Activated CD4-positive, alpha-beta memory T cell treated with anti-CD3 and anti-CD28 coated beads, Interleukin-2, amount 10 ng/mL, durations not matched to agents 7 days and 5 days (primary cell): ENCODE measurements around the gene INS. TPM values are rescaled to one million over a fixed set of nuclear protein-coding genes. Genes with fewer than 3 reads are reported as not detected.
"Not testable (repeated sequence)": the region's sequence is repeated elsewhere in the genome, so short reads cannot be mapped to it uniquely, and the experiment has no call there.

Source experiments
- CTCF ChIA-PET: fragments of 350-600 bp; sonication (Branson Sonifier 250); formaldehyde crosslinking; loops from one replicate; lab custom pipeline; 2021; ENCODE audit warnings: antibody characterized with exemption, inconsistent platforms; lab: Charles Lee
- POLR2A ChIA-PET: fragments of 350-600 bp; sonication (Branson Sonifier 250); formaldehyde crosslinking; loops from one replicate; lab custom pipeline; 2021; ENCODE audit warnings: antibody characterized with exemption; lab: Charles Lee
- DNase-seq: peaks from one replicate; pipeline ENCODE4 v3.0.0-alpha.2; 2020
- H3K27ac Mint-ChIP-seq: one replicate; pipeline ENCODE4 v1.8.0; 2021; ENCODE audit warnings: mild to moderate bottlenecking, mixed read lengths
- H3K27me3 Mint-ChIP-seq: one replicate; pipeline ENCODE4 v1.8.0; 2021; ENCODE audit warnings: mixed read lengths
- H3K36me3 Mint-ChIP-seq: one replicate; pipeline ENCODE4 v1.8.0; 2021; ENCODE audit warnings: low read depth, mixed read lengths
- H3K4me1 Mint-ChIP-seq: one replicate; pipeline ENCODE4 v1.8.0; 2021; ENCODE audit warnings: mixed read lengths
- H3K4me3 Mint-ChIP-seq: one replicate; pipeline ENCODE4 v1.8.0; 2021; ENCODE audit warnings: mild to moderate bottlenecking, mixed read lengths
- H3K9me3 Mint-ChIP-seq: one replicate; pipeline ENCODE4 v1.8.0; 2021; ENCODE audit warnings: mixed read lengths
- total RNA-seq, 2 experiments: library from RNA; stranded (reverse); gene quantifications; one replicate each; pipeline ENCODE4 v1.2.3, GENCODE V29; 2021

The INS gene
- total RNA-seq, 2 experiments from 2014 or later: not detected

- DNase-seq: no peak
- ChIA-PET CTCF (no interaction called here), POLR2A (no interaction called here)
- no peaks in the 10 kb centered on the region for H3K4me1 Mint-ChIP-seq
- H3K27me3 Mint-ChIP-seq: peaks cover 8% of the 10 kb centered on the region
- H3K4me3 Mint-ChIP-seq: no peak overlapping the region
- no peak overlapping the region for H3K27ac Mint-ChIP-seq
- peaks cover 5% of the 10 kb centered on the region for H3K9me3 Mint-ChIP-seq
- no peaks in the 10 kb centered on the region for H3K36me3 Mint-ChIP-seq
Measured at GRCh38 chr11:2126520-2127085, 34.4 kb downstream of the INS start.

DNA sequence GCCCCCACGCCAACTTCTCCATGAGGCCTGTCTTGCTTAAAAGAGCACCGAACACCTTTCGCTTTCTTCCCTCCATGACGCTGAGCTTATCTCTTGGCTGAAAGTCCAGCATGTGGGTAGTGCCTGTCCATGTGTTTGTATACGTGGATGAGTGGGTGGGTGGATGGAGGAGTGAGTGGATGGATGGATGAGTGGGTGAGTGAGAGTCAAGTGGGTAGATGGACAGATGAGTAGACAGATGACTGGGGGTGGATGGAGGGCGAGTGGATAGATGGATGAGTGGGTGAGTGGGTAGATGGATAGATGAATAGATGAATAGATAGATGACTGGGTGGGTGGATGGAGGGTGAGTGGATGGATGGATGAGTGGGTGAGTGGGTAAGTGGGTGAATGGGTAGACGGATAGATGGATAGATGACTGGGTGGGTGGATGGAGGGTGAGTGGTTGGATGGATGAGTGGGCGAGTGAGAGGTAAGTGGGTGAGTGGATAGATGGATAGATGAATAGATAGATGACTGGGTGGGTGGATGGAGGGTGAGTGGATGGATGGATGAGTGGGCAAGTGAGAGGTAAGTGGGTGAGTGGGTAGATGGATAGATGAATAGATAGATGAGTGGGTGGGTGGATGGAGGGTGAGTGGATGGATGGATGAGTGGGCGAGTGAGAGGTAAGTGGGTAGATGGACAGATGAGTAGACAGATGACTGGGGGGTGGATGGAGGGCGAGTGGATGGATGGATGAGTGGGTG lies 36.1 kb downstream of the INS start:
- POLR2A ChIA-PET, H3K36me3 Mint-ChIP-seq, H3K27me3 Mint-ChIP-seq, CTCF ChIA-PET, H3K9me3 Mint-ChIP-seq, H3K27ac Mint-ChIP-seq, DNase-seq, H3K4me3 Mint-ChIP-seq, H3K4me1 Mint-ChIP-seq: not testable (repeated sequence)

GRCh38 chr11:2123628-2123960 lies 37.4 kb downstream of the INS start:
- no peaks in the 10 kb centered on the region for H3K4me1 Mint-ChIP-seq
- no peak overlapping the region for H3K27ac Mint-ChIP-seq
- POLR2A ChIA-PET: no interaction called here
- H3K27me3 Mint-ChIP-seq: peaks cover 11% of the 10 kb centered on the region
- CTCF ChIA-PET: no interaction called here
- H3K9me3 Mint-ChIP-seq: no peaks in the 10 kb centered on the region
- no peak overlapping the region for H3K4me3 Mint-ChIP-seq
- no peak for DNase-seq
- H3K36me3 Mint-ChIP-seq: no peaks in the 10 kb centered on the region

- no peaks in the 10 kb centered on the region for H3K9me3 Mint-ChIP-seq
- H3K27ac Mint-ChIP-seq: no peak overlapping the region
- ChIA-PET CTCF (no interaction called here), POLR2A (no interaction called here)
- DNase-seq: no peak
- H3K4me3 Mint-ChIP-seq: no peak overlapping the region
- H3K27me3 Mint-ChIP-seq: peaks cover 14% of the 10 kb centered on the region
- no peaks in the 10 kb centered on the region for H3K36me3 Mint-ChIP-seq
- no peaks in the 10 kb centered on the region for H3K4me1 Mint-ChIP-seq
Measured at GRCh38 chr11:2122907-2123627, 37.9 kb downstream of the INS start.

GRCh38 chr11:2122222-2122906 lies 38.6 kb downstream of the INS start:
- H3K4me1 Mint-ChIP-seq: no peaks in the 10 kb centered on the region
- H3K36me3 Mint-ChIP-seq: no peaks in the 10 kb centered on the region
- no peak overlapping the region for H3K4me3 Mint-ChIP-seq
- H3K27me3 Mint-ChIP-seq: peaks cover 20% of the 10 kb centered on the region
- POLR2A ChIA-PET: no interaction called here
- CTCF ChIA-PET: no interaction called here
- no peaks in the 10 kb centered on the region for H3K9me3 Mint-ChIP-seq
- no peak overlapping the region for H3K27ac Mint-ChIP-seq
- DNase-seq: no peak

GRCh38 chr11:2121227-2122130 lies 39.5 kb downstream of the INS start:
- H3K36me3 Mint-ChIP-seq: no peaks in the 10 kb centered on the region
- H3K4me3 Mint-ChIP-seq: no peak overlapping the region
- no peak for DNase-seq
- no peak overlapping the region for H3K27ac Mint-ChIP-seq
- H3K9me3 Mint-ChIP-seq: no peaks in the 10 kb centered on the region
- H3K27me3 Mint-ChIP-seq: peaks cover 21% of the 10 kb centered on the region
- ChIA-PET POLR2A (no interaction called here), CTCF (no interaction called here)
- H3K4me1 Mint-ChIP-seq: no peaks in the 10 kb centered on the region

DNA sequence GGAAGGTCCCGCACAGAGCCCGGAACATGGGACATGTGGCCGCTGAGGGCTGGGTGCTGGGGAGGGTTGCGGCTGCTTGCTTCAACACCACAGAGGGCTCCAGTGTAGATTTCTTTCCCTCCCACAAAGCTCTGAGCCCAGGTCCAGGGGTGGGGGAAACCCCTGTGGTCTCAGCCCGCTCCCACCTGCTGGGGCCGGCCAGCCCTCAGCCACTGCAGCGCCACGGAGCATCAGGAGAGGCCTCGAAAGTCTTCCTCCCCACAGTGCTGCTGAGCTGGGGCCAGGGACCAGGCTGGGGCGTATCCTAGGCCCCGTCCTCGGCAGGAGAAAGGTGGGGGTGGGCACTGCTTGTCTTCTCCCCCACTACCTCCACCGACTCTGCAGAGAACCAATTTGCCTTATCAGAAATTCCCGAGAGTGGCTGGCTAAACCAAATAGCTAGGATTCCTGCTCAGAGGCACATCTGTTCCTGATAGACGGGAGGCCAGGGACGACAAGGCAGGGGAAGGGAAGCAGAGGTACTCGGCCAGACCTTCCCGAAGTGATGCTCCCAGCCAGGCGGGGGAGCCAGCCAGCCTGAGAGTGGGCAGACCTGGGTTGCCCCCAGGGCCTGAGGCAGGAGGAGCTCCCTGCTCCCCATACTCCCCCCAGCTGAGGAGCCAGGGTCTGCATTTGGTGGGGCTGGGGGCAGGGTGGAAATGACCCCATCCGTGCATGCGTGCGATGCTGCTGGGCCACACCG lies 40.5 kb downstream of the INS start:
- Mint-ChIP-seq H3K36me3 (no peaks in the 10 kb centered on the region), H3K9me3 (no peaks in the 10 kb centered on the region), H3K4me3 (no peak overlapping the region), H3K27me3 (peaks cover 24% of the 10 kb centered on the region), H3K27ac (no peak overlapping the region), H3K4me1 (no peaks in the 10 kb centered on the region)
- DNase-seq: no peak
- POLR2A ChIA-PET: no interaction called here
- CTCF ChIA-PET: no interaction called here

- Mint-ChIP-seq H3K27me3 (peaks cover 21% of the 10 kb centered on the region), H3K27ac (no peak overlapping the region), H3K36me3 (no peaks in the 10 kb centered on the region), H3K4me3 (no peak overlapping the region), H3K4me1 (no peaks in the 10 kb centered on the region), H3K9me3 (no peaks in the 10 kb centered on the region)
- CTCF ChIA-PET: no interaction called here
- no peak for DNase-seq
- POLR2A ChIA-PET: no interaction called here
Measured at GRCh38 chr11:2118677-2119076, 42.3 kb downstream of the INS start.

- H3K36me3 Mint-ChIP-seq: no peaks in the 10 kb centered on the region
- H3K4me3 Mint-ChIP-seq: no peak overlapping the region
- peaks cover 21% of the 10 kb centered on the region for H3K27me3 Mint-ChIP-seq
- no peaks in the 10 kb centered on the region for H3K4me1 Mint-ChIP-seq
- CTCF ChIA-PET: no interaction called here
- no peak for DNase-seq
- H3K27ac Mint-ChIP-seq: no peak overlapping the region
- POLR2A ChIA-PET: no interaction called here
- H3K9me3 Mint-ChIP-seq: no peaks in the 10 kb centered on the region
Measured at GRCh38 chr11:2116680-2117079, 44.3 kb downstream of the INS start.

DNA sequence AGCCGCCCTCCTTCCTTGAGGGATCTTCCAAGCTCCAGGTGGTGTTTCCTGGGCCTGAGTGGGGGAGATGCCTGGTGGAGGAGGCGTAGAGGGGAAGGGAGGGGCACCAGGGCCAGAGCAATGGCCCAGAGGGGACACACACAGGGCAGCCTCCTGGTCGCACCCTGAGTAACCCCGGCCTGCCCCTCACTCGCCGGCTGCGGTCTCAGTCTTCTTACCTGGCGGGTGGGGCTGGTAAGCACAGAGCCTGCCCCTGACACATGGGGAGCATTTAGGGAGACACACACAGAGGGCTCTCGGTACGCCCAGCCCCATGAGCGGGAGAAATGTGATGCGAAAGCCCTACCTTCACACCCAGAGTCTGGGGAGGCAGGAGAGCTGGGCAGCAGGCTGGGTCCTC lies 45.7 kb downstream of the INS start:
- H3K27ac Mint-ChIP-seq: no peak overlapping the region
- peaks cover 22% of the 10 kb centered on the region for H3K27me3 Mint-ChIP-seq
- no peaks in the 10 kb centered on the region for H3K36me3 Mint-ChIP-seq
- CTCF ChIA-PET: no interaction called here
- no peak for DNase-seq
- H3K4me1 Mint-ChIP-seq: no peaks in the 10 kb centered on the region
- POLR2A ChIA-PET: no interaction called here
- no peak overlapping the region for H3K4me3 Mint-ChIP-seq
- no peaks in the 10 kb centered on the region for H3K9me3 Mint-ChIP-seq

DNA sequence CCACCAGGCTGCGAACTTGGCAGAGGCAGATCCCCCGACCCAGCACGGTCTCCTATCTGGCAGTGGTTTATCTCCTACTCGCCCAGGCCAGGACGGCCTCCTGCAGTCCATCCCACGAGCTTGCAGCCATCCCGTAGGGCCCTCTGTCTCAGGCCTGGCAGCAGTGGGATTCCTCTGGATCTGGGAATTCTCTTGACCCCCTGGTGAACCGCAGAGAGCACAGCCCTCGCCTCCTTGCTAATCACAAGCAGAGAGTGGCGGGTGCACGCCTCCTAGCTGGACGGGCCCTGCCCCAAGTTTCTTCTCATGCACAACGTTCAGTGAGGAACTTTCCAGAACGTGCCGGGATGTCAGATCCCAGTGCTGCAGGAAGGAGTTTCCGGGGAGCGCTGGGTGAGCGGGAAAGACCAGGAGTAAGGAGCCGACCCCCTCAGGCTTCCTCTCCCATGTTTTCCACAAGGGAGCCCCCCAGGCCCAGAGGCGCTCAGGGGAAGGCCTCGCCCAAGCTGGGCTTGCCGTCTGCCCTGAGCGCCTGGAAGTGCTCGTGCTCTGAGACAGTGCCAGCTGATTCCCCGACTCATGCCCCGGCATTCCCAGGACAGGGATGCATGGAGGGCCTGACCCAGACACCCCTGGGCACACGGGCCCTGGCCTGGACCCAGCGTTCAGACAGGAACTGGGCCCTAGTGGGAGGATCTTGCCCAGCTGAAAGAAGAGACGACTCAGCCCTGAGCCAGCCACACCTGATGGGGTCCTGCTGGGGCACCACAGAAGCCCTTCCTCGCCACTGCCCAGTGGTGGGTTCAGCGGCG lies 46.4 kb downstream of the INS start:
- no peak for DNase-seq
- Mint-ChIP-seq H3K9me3 (no peaks in the 10 kb centered on the region), H3K27me3 (peaks cover 22% of the 10 kb centered on the region), H3K27ac (no peak overlapping the region), H3K4me3 (no peak overlapping the region), H3K4me1 (no peaks in the 10 kb centered on the region), H3K36me3 (no peaks in the 10 kb centered on the region)
- ChIA-PET CTCF (no interaction called here), POLR2A (no interaction called here)
